MM.1S (cell line): ENCODE data around the gene PTPN13.
"Not testable (repeated sequence)": the region's sequence is repeated elsewhere in the genome, so short reads cannot be mapped to it uniquely, and the experiment has no call there.

Experiments
- DNase-seq: peaks from one replicate; pipeline ENCODE4 v3.0.0-alpha.2; 2015
- H2AFZ ChIP-seq: fragments of 300-600 bp; sonication (generic); 2 replicates; pipeline ENCODE4 v1.6.0; 2016; ENCODE audit warnings: antibody characterized with exemption, low read length
- H3F3A ChIP-seq: fragments of 300-600 bp; sonication (generic); 2 replicates; pipeline ENCODE4 v1.6.1; 2016; ENCODE audit warnings: mild to moderate bottlenecking, antibody characterized with exemption, low read length, moderate library complexity, mixed read lengths; ENCODE audit not compliant: insufficient read depth
- H3K27ac ChIP-seq: fragments of 300-600 bp; sonication (generic); 2 replicates; pipeline ENCODE4 v1.5.1; 2016; ENCODE audit warnings: mild to moderate bottlenecking, low read length
- H3K27me3 ChIP-seq: fragments of 300-600 bp; sonication (generic); replicated peaks from 2 replicates; pipeline ENCODE4 v1.6.0; 2016; ENCODE audit warnings: low read length; ENCODE audit not compliant: insufficient read depth
- H3K36me3 ChIP-seq: fragments of 300-600 bp; sonication (generic); replicated peaks from 2 replicates; pipeline ENCODE4 v1.6.1; 2016; ENCODE audit warnings: mild to moderate bottlenecking, low read length, mixed read lengths; ENCODE audit not compliant: insufficient read depth
- H3K4me1 ChIP-seq: fragments of 300-600 bp; sonication (generic); 2 replicates; pipeline ENCODE4 v1.6.1; 2016; ENCODE audit warnings: low read length, mixed read lengths
- H3K4me2 ChIP-seq: fragments of 300-600 bp; sonication (generic); 2 replicates; pipeline ENCODE4 v1.6.0; 2016; ENCODE audit warnings: low read depth, low read length
- H3K4me3 ChIP-seq: fragments of 300-600 bp; sonication (generic); 2 replicates; pipeline ENCODE4 v1.5.1; 2016; ENCODE audit warnings: low read length, mixed read lengths
- H3K79me2 ChIP-seq: fragments of 300-600 bp; sonication (generic); 2 replicates; pipeline ENCODE4 v1.6.1; 2016; ENCODE audit warnings: mixed run types, low read length, mixed read lengths
- H3K9ac ChIP-seq: fragments of 300-600 bp; sonication (generic); 2 replicates; pipeline ENCODE4 v1.6.1; 2016; ENCODE audit warnings: low read length, mixed read lengths
- H3K9me2 ChIP-seq: fragments of 300-600 bp; sonication (generic); replicated peaks from 2 replicates; pipeline ENCODE4 v1.6.1; 2016; ENCODE audit warnings: mild to moderate bottlenecking, low read length, mixed read lengths; ENCODE audit not compliant: insufficient read depth
- H3K9me3 ChIP-seq: fragments of 300-600 bp; sonication (generic); replicated peaks from 2 replicates; pipeline ENCODE4 v1.6.1; 2016; ENCODE audit warnings: mild to moderate bottlenecking, low read length, mixed read lengths; ENCODE audit not compliant: insufficient read depth
- H4K20me1 ChIP-seq: fragments of 300-600 bp; sonication (generic); 2 replicates; pipeline ENCODE4 v1.6.1; 2016; ENCODE audit warnings: mild to moderate bottlenecking, low read length, moderate library complexity, mixed read lengths; ENCODE audit not compliant: insufficient read depth
- CTCF ChIP-seq: fragments of 300-600 bp; sonication (generic); IDR thresholded peaks from 2 replicates; pipeline ENCODE4 v1.5.1; 2016; ENCODE audit warnings: antibody characterized with exemption, low read length, mixed read lengths
- EZH2 ChIP-seq: fragments of 300-600 bp; sonication (generic); optimal IDR thresholded peaks from 2 replicates; pipeline ENCODE3; 2017; ENCODE audit warnings: low read depth, mild to moderate bottlenecking, antibody characterized with exemption, low read length, mixed read lengths
- EZH2phosphoT487 ChIP-seq: fragments of 300-600 bp; sonication (generic); IDR thresholded peaks from 2 replicates; pipeline ENCODE4 v1.6.1; 2018; ENCODE audit warnings: antibody characterized with exemption, low read length

The PTPN13 gene

GRCh38 chr4:86652332-86652932 lies 58.3 kb downstream of the PTPN13 start:
- DNase-seq, result no peak
- TF ChIP-seq CTCF, result no peak
- TF ChIP-seq EZH2phosphoT487, result no peak
- TF ChIP-seq EZH2, result no peak

GRCh38 chr4:86653237-86653865 lies 59.2 kb downstream of the PTPN13 start:
- H3K27me3 ChIP-seq, result no peaks in the 10 kb centered on the region
- no peak for TF ChIP-seq EZH2phosphoT487
- TF ChIP-seq CTCF, result peak; percentile 58
- TF ChIP-seq EZH2, result no peak
- H4K20me1 ChIP-seq, result no peaks in the 10 kb centered on the region
- no peaks in the 10 kb centered on the region for H3F3A ChIP-seq
- H3K9ac ChIP-seq, result no peak overlapping the region
- no peaks in the 10 kb centered on the region for H3K4me1 ChIP-seq
- H2AFZ ChIP-seq, result no peak overlapping the region
- no peak overlapping the region for H3K4me3 ChIP-seq
- no peaks in the 10 kb centered on the region for H3K36me3 ChIP-seq
- H3K9me3 ChIP-seq, result no peaks in the 10 kb centered on the region
- no peaks in the 10 kb centered on the region for H3K9me2 ChIP-seq
- no peak overlapping the region for H3K27ac ChIP-seq
- no peak overlapping the region for H3K4me2 ChIP-seq
- no peaks in the 10 kb centered on the region for H3K79me2 ChIP-seq
- no peak for DNase-seq

More at GRCh38 chr4:86652332-86652932, 58.3 kb downstream of the PTPN13 start:
- Histone ChIP-seq H3K4me3 (no peak overlapping the region), H3K27me3 (no peaks in the 10 kb centered on the region), H3K9me3 (no peaks in the 10 kb centered on the region), H2AFZ (no peak overlapping the region), H3K4me1 (no peaks in the 10 kb centered on the region), H3K4me2 (no peak overlapping the region), H3K9ac (no peak overlapping the region), H3K79me2 (no peaks in the 10 kb centered on the region), H3K9me2 (no peaks in the 10 kb centered on the region), H3K27ac (no peak overlapping the region), H3K36me3 (no peaks in the 10 kb centered on the region), H3F3A (no peaks in the 10 kb centered on the region), H4K20me1 (no peaks in the 10 kb centered on the region)

GRCh38 chr4:86656781-86657180 lies 62.7 kb downstream of the PTPN13 start:
- not testable (repeated sequence) for H3K36me3 ChIP-seq, H2AFZ ChIP-seq, H3K79me2 ChIP-seq, H3K4me3 ChIP-seq, H3K9me3 ChIP-seq, H3K4me1 ChIP-seq, DNase-seq, H4K20me1 ChIP-seq, H3K9ac ChIP-seq, H3F3A ChIP-seq, H3K27me3 ChIP-seq, H3K4me2 ChIP-seq, H3K27ac ChIP-seq, H3K9me2 ChIP-seq

GRCh38 chr4:86657382-86657781 lies 63.3 kb downstream of the PTPN13 start:
- H3K9ac ChIP-seq, result no peak overlapping the region
- H3K9me2 ChIP-seq, result no peaks in the 10 kb centered on the region
- H3K4me3 ChIP-seq, result no peak overlapping the region
- no peak for DNase-seq
- no peaks in the 10 kb centered on the region for H3K79me2 ChIP-seq
- no peaks in the 10 kb centered on the region for H3K27me3 ChIP-seq
- H3K9me3 ChIP-seq, result no peaks in the 10 kb centered on the region
- no peak overlapping the region for H3K4me2 ChIP-seq
- TF ChIP-seq EZH2phosphoT487, result no peak
- no peak for TF ChIP-seq EZH2
- TF ChIP-seq CTCF, result no peak
- H3F3A ChIP-seq, result no peaks in the 10 kb centered on the region
- no peak overlapping the region for H3K27ac ChIP-seq
- H3K36me3 ChIP-seq, result no peaks in the 10 kb centered on the region
- no peak overlapping the region for H2AFZ ChIP-seq
- H3K4me1 ChIP-seq, result no peaks in the 10 kb centered on the region
- H4K20me1 ChIP-seq, result no peaks in the 10 kb centered on the region
